Right hindlimb (tissue), 1 donor: ENCODE measurements around the gene LIX1.
A peak's percentile ranks its signal among the peaks of the same experiment; 100 is the strongest.

Experiments used
- DNase-seq: peaks from one replicate; pipeline ENCODE4 v3.0.0-alpha.2; 2018

LIX1 gene

GRCh38 chr5:97072696-97073095, 69.7 kb downstream of the LIX1 start:
- DNase-seq, result peak; percentile 48

GRCh38 chr5:97071993-97072392, 70.4 kb downstream of the LIX1 start:
- DNase-seq, result no peak

GRCh38 chr5:97071101-97071500, 71.3 kb downstream of the LIX1 start:
- DNase-seq, result peak; percentile 61

- DNase-seq, result no peak
Measured at GRCh38 chr5:97070234-97070633, 72.2 kb downstream of the LIX1 start.

GRCh38 chr5:97067296-97067850, 75.0 kb downstream of the LIX1 start:
- DNase-seq, result no peak

- no peak for DNase-seq
Measured at GRCh38 chr5:97065475-97065874, 76.9 kb downstream of the LIX1 start.

GRCh38 chr5:97063251-97063650, 79.2 kb downstream of the LIX1 start:
- DNase-seq, result no peak

- DNase-seq, result no peak
Measured at GRCh38 chr5:97062046-97062445, 80.4 kb downstream of the LIX1 start.

- DNase-seq, result no peak
Measured at GRCh38 chr5:97056263-97056662, 86.1 kb downstream of the LIX1 start.

- no peak for DNase-seq
Measured at GRCh38 chr5:97049175-97049574, 93.2 kb downstream of the LIX1 start.

GRCh38 chr5:97047076-97047475, 95.3 kb downstream of the LIX1 start:
- DNase-seq, result no peak

- DNase-seq, result no peak
Measured at GRCh38 chr5:97046270-97046982, 96.0 kb downstream of the LIX1 start.

- no peak for DNase-seq
Measured at GRCh38 chr5:97044052-97044451, 98.4 kb downstream of the LIX1 start.

GRCh38 chr5:97043511-97043910, 98.9 kb downstream of the LIX1 start:
- no peak for DNase-seq

- DNase-seq, result no peak
Measured at GRCh38 chr5:97042996-97043395, 99.4 kb downstream of the LIX1 start.
